HCT116 (cell line): ENCODE results near the gene PRAMEF20. TPM values are rescaled to one million over a fixed set of nuclear protein-coding genes. Genes with fewer than 3 reads are reported as not detected.

Experiments used
- ATAC-seq: fragments of 200-7000 bp; cut with Tn5 transposase; 2 replicates; pipeline ENCODE4 v1.9.1; 2020; ENCODE audit warnings: mild to moderate bottlenecking, moderate library complexity
- BruUV-seq: library from RNA; stranded (reverse); fragments of 400-500 nt; replicated peaks from 2 replicates; lab custom pipeline; 2021; lab: Mats Ljungman, UMichigan
- CTCF ChIA-PET: fragments of 300-600 bp; sonication (Branson Sonifier 250); formaldehyde crosslinking; loops from one replicate; lab custom pipeline; 2021; ENCODE audit warnings: antibody characterized with exemption; lab: Charles Lee
- POLR2A ChIA-PET: fragments of 300-600, 350-600 bp; sonication (Branson Sonifier 250); formaldehyde crosslinking; loops from one replicate; lab custom pipeline; 2021; ENCODE audit warnings: antibody characterized with exemption; lab: Charles Lee
- RAD21 ChIA-PET, 2 experiments: fragments of 300-600 bp; sonication (Branson Sonifier 250); formaldehyde crosslinking; loops; one replicate each; lab custom pipeline; 2023; ENCODE audit warnings: low total read pairs in 2 of 2; ENCODE audit not compliant: uncharacterized antibody in 2 of 2, unreplicated experiment in 2 of 2, low non-redundant PET in 1 of 2; lab: Charles Lee
- DNase-seq: peaks from one replicate; pipeline ENCODE4 v3.0.0-alpha.2; 2010; ENCODE audit warnings: low read depth, low spot score
- H2AFZ ChIP-seq: fragments of 200-600 bp; shearing (Covaris generic), sonication (generic); 2 replicates; pipeline ENCODE4 v1.6.1; 2017; ENCODE audit warnings: low read depth, mixed run types, mixed read lengths, antibody characterized with exemption, low read length; ENCODE audit not compliant: poor library complexity, severe bottlenecking
- H3K27ac ChIP-seq: 2 replicates; pipeline ENCODE4 v1.5.1; 2012; ENCODE audit warnings: low read depth, low read length
- H3K27me3 ChIP-seq: fragments of 200-600 bp; sonication (generic); 2 replicates; pipeline ENCODE4 v1.6.1; 2016; ENCODE audit warnings: mixed run types, low read length, mixed read lengths; ENCODE audit not compliant: insufficient read depth
- H3K36me3 ChIP-seq, 2 experiments: fragments of 200-500 bp in 1 of 2; fragments of 200-600 bp in 1 of 2; sonication (Bioruptor generic) in 1 of 2; sonication (generic) in 1 of 2; 2 replicates each; pipeline versions ENCODE4 v1.5.1 to v1.6.1; 2014 to 2016; ENCODE audit warnings: low read length in 2 of 2, inconsistent platforms in 1 of 2, mixed read lengths in 1 of 2, mixed run types in 1 of 2; ENCODE audit not compliant: insufficient read depth in 2 of 2, control insufficient read depth in 1 of 2
- H3K4me1 ChIP-seq, 2 experiments: fragments of 200-600 bp in 1 of 2; sonication (generic) in 1 of 2; 2 replicates each; pipeline versions ENCODE4 v1.5.1 to v1.6.1; 2012 to 2017; ENCODE audit warnings: low read length in 2 of 2, inconsistent platforms in 1 of 2, mild to moderate bottlenecking in 1 of 2, mixed read lengths in 1 of 2, mixed run types in 1 of 2, moderate library complexity in 1 of 2; ENCODE audit not compliant: insufficient read depth in 2 of 2, control insufficient read depth in 1 of 2
- H3K4me2 ChIP-seq: fragments of 200-600 bp; sonication (generic); 2 replicates; pipeline ENCODE4 v1.6.1; 2017; ENCODE audit warnings: mixed run types, low read length, mixed read lengths
- H3K4me3 ChIP-seq, 2 experiments: fragments of 200-600 bp in 1 of 2; sonication (generic) in 1 of 2; replicated peaks in 1 of 2; 2 replicates each; pipeline ENCODE4 v1.5.1; 2011 to 2016; ENCODE audit warnings: low read length in 2 of 2, control low read depth in 1 of 2, low read depth in 1 of 2, mild to moderate bottlenecking in 1 of 2, mixed read lengths in 1 of 2, mixed run types in 1 of 2
- H3K79me2 ChIP-seq: fragments of 200-600 bp; sonication (generic); 2 replicates; pipeline ENCODE4 v1.6.1; 2017; ENCODE audit warnings: mild to moderate bottlenecking, mixed run types, low read length, moderate library complexity, mixed read lengths; ENCODE audit not compliant: insufficient read depth
- H3K9ac ChIP-seq: fragments of 200-600 bp; sonication (generic); 2 replicates; pipeline ENCODE4 v1.6.1; 2016; ENCODE audit warnings: low read length, mixed read lengths
- H3K9me2 ChIP-seq: fragments of 200-600 bp; sonication (generic), shearing (Covaris generic); 2 replicates; pipeline ENCODE4 v1.6.1; 2017; ENCODE audit warnings: mixed run types, mild to moderate bottlenecking, moderate library complexity; ENCODE audit not compliant: insufficient read depth
- H3K9me3 ChIP-seq, 2 experiments: fragments of 200-500 bp in 1 of 2; fragments of 200-600 bp in 1 of 2; sonication (Bioruptor generic) in 1 of 2; sonication (generic) in 1 of 2; 2 replicates each; pipeline ENCODE4 v1.6.1; 2014 to 2017; ENCODE audit warnings: low read length in 2 of 2, mixed read lengths in 2 of 2, inconsistent platforms in 1 of 2, low read depth in 1 of 2, mild to moderate bottlenecking in 1 of 2, mixed run types in 1 of 2, moderate library complexity in 1 of 2; ENCODE audit not compliant: control insufficient read depth in 1 of 2, insufficient read depth in 1 of 2
- H4K20me1 ChIP-seq: fragments of 200-600 bp; sonication (generic), shearing (Covaris generic); 2 replicates; pipeline ENCODE4 v1.6.1; 2017; ENCODE audit warnings: mixed run types, mild to moderate bottlenecking, moderate library complexity; ENCODE audit not compliant: insufficient read depth
- CTCF ChIP-seq, 3 experiments: fragments of 200-600 bp in 1 of 3; sonication (generic) in 1 of 3; IDR thresholded peaks in 2 of 3; conservative IDR thresholded peaks in 1 of 3; 2 replicates each; pipeline ENCODE4 v1.5.1; 2012 to 2017; ENCODE audit warnings: low read depth in 2 of 3, low read length in 2 of 3, antibody characterized with exemption in 1 of 3, borderline replicate concordance in 1 of 3, control low read depth in 1 of 3, mild to moderate bottlenecking in 1 of 3, mixed read lengths in 1 of 3, mixed run types in 1 of 3, moderate library complexity in 1 of 3; ENCODE audit not compliant: insufficient read depth in 1 of 3
- EGR1 ChIP-seq: IDR thresholded peaks from 2 replicates; pipeline ENCODE4 v1.6.1; 2012; ENCODE audit warnings: low read depth
- ELF1 ChIP-seq: IDR thresholded peaks from 2 replicates; pipeline ENCODE4 v1.6.1; 2012; ENCODE audit warnings: low read depth, borderline replicate concordance
- EZH2 ChIP-seq: fragments of 200-600 bp; sonication (generic); IDR thresholded peaks from 2 replicates; pipeline ENCODE4 v1.6.1; 2017; ENCODE audit warnings: antibody characterized with exemption, mixed run types
- EZH2phosphoT487 ChIP-seq: fragments of 200-600 bp; IDR thresholded peaks from 2 replicates; pipeline ENCODE4 v1.6.1; 2018; ENCODE audit warnings: antibody characterized with exemption, borderline replicate concordance
- FOSL1 ChIP-seq: IDR thresholded peaks from 2 replicates; pipeline ENCODE4 v1.6.1; 2012; ENCODE audit warnings: low read depth
- POLR2A ChIP-seq: IDR thresholded peaks from 2 replicates; pipeline ENCODE4 v1.7.0; 2011; ENCODE audit warnings: borderline replicate concordance; ENCODE audit not compliant: insufficient read depth, insufficient read length; ENCODE audit errors: extremely low read depth
- POLR2AphosphoS5 ChIP-seq: IDR thresholded peaks from 2 replicates; pipeline ENCODE4 v1.6.1; 2011; ENCODE audit warnings: mild to moderate bottlenecking, low read depth, low read length, moderate library complexity
- SIN3A ChIP-seq: IDR thresholded peaks from 2 replicates; pipeline ENCODE4 v1.6.1; 2012; ENCODE audit warnings: low read depth
- SP1 ChIP-seq: IDR thresholded peaks from 2 replicates; pipeline ENCODE4 v1.6.1; 2012; ENCODE audit warnings: low read depth
- SRF ChIP-seq: IDR thresholded peaks from 2 replicates; pipeline ENCODE4 v1.6.1; 2012; ENCODE audit warnings: low read depth
- TCF7L2 ChIP-seq: IDR thresholded peaks from 2 replicates; pipeline ENCODE4 v1.7.0; 2011; ENCODE audit warnings: borderline replicate concordance, inconsistent platforms; ENCODE audit not compliant: insufficient read depth, insufficient read length; ENCODE audit errors: extremely low read depth
- YY1 ChIP-seq: IDR thresholded peaks from 2 replicates; pipeline ENCODE4 v1.6.1; 2011; ENCODE audit warnings: low read length, low read depth, moderate library complexity, mild to moderate bottlenecking; ENCODE audit not compliant: insufficient replicate concordance; ENCODE audit errors: extremely low read depth
- ZFX ChIP-seq: fragments of 450-650 bp; IDR thresholded peaks from 2 replicates; pipeline ENCODE4 v1.6.1; 2017
- intact Hi-C: fragments of 100-400 bp; cut with micrococcal nuclease; formaldehyde crosslinking; loops from 2 replicates; pipeline ENCODE4 v1.10.0; 2022
- total RNA-seq: library from RNA; stranded (reverse); gene quantifications from one replicate; pipeline ENCODE4 v1.2.1, GENCODE V29; 2021; ENCODE audit not compliant: unreplicated experiment
- TF ChIP-seq, protein P1 (sequence below): IDR thresholded peaks from 2 replicates; pipeline ENCODE4 v1.6.1; 2012; ENCODE audit warnings: low read depth

The PRAMEF20 gene
- total RNA-seq, 1 experiment from 2014 or later = not detected

GRCh38 chr1:13450204-13450603 is 40.0 kb downstream of the PRAMEF20 start:
- no peaks in the 10 kb centered on the region for H3K27me3 ChIP-seq
- H3K9me2 ChIP-seq = no peaks in the 10 kb centered on the region
- H3K4me2 ChIP-seq = no peak overlapping the region
- no peaks in the 10 kb centered on the region; a peak in 1 of 4 replicates for H3K4me1 ChIP-seq
- intact Hi-C loops = loop anchor here (10.0 kb wide), 1 partner anchor 55 kb away; no protein-coding TSS in a partner anchor
- RAD21 ChIA-PET = no interaction called here
- no peak overlapping the region for H3K27ac ChIP-seq
- no peaks in the 10 kb centered on the region for H4K20me1 ChIP-seq
- BruUV-seq = no TSS peak
- no peak for DNase-seq
- CTCF ChIA-PET = no interaction called here
- TF ChIP-seq CTCF (IDR thresholded peaks at IDR 0.05 in 2 of 3, conservative IDR thresholded peaks at IDR 0.05 in 1 of 3; ENCODE audit: borderline replicate concordance in 1 of 3, insufficient read depth in 1 of 3, low read depth in 2 of 3, low read length in 2 of 3) = no peak
- no peak for TF ChIP-seq FOSL1
- TF ChIP-seq EGR1 = no peak
- no peak for TF ChIP-seq SP1
- no peak for TF ChIP-seq ZFX
- TF ChIP-seq ELF1 = no peak
- TF ChIP-seq YY1 = no peak
- no peak for TF ChIP-seq TCF7L2
- no peak for TF ChIP-seq SRF
- TF ChIP-seq, protein P1, sequence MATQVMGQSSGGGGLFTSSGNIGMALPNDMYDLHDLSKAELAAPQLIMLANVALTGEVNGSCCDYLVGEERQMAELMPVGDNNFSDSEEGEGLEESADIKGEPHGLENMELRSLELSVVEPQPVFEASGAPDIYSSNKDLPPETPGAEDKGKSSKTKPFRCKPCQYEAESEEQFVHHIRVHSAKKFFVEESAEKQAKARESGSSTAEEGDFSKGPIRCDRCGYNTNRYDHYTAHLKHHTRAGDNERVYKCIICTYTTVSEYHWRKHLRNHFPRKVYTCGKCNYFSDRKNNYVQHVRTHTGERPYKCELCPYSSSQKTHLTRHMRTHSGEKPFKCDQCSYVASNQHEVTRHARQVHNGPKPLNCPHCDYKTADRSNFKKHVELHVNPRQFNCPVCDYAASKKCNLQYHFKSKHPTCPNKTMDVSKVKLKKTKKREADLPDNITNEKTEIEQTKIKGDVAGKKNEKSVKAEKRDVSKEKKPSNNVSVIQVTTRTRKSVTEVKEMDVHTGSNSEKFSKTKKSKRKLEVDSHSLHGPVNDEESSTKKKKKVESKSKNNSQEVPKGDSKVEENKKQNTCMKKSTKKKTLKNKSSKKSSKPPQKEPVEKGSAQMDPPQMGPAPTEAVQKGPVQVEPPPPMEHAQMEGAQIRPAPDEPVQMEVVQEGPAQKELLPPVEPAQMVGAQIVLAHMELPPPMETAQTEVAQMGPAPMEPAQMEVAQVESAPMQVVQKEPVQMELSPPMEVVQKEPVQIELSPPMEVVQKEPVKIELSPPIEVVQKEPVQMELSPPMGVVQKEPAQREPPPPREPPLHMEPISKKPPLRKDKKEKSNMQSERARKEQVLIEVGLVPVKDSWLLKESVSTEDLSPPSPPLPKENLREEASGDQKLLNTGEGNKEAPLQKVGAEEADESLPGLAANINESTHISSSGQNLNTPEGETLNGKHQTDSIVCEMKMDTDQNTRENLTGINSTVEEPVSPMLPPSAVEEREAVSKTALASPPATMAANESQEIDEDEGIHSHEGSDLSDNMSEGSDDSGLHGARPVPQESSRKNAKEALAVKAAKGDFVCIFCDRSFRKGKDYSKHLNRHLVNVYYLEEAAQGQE = no peak
- TF ChIP-seq POLR2A = no peak
- TF ChIP-seq POLR2AphosphoS5 = no peak
- no peak for TF ChIP-seq SIN3A
- TF ChIP-seq EZH2 = no peak
- TF ChIP-seq EZH2phosphoT487 = no peak
- POLR2A ChIA-PET = no interaction called here
- no peak overlapping the region for H3K4me3 ChIP-seq
- H2AFZ ChIP-seq = no peak overlapping the region
- no peaks in the 10 kb centered on the region for H3K36me3 ChIP-seq
- no peak for ATAC-seq
- no peaks in the 10 kb centered on the region for H3K9me3 ChIP-seq
- no peak overlapping the region for H3K9ac ChIP-seq
- no peaks in the 10 kb centered on the region for H3K79me2 ChIP-seq
